GM10847 (cell line): Measurements from ENCODE around the gene STAT4.

ENCODE experiments used
- POLR2A ChIP-seq: IDR thresholded peaks from 2 replicates; pipeline ENCODE4 v1.6.1; 2011; ENCODE audit not compliant: insufficient read length; ENCODE audit errors: extremely low read depth

STAT4 gene

DNA sequence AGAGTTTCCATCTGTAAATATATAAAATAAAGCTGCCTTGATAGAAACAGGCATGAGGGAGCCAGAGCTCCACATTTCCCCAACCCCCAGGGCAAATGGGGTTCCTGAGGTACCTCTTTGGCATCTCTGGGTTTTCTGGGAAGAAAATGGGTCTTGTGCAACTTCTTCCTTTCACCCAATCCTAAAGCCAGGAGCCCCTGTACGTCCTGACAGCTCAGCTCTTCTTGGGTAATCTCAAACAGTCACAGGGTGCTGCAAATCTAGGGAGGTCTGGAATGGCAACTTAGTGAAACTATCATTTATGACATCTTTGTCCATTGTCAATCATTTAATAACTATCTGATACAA lies 100.2 kb downstream of the STAT4 start:
- TF ChIP-seq POLR2A, result no peak

DNA sequence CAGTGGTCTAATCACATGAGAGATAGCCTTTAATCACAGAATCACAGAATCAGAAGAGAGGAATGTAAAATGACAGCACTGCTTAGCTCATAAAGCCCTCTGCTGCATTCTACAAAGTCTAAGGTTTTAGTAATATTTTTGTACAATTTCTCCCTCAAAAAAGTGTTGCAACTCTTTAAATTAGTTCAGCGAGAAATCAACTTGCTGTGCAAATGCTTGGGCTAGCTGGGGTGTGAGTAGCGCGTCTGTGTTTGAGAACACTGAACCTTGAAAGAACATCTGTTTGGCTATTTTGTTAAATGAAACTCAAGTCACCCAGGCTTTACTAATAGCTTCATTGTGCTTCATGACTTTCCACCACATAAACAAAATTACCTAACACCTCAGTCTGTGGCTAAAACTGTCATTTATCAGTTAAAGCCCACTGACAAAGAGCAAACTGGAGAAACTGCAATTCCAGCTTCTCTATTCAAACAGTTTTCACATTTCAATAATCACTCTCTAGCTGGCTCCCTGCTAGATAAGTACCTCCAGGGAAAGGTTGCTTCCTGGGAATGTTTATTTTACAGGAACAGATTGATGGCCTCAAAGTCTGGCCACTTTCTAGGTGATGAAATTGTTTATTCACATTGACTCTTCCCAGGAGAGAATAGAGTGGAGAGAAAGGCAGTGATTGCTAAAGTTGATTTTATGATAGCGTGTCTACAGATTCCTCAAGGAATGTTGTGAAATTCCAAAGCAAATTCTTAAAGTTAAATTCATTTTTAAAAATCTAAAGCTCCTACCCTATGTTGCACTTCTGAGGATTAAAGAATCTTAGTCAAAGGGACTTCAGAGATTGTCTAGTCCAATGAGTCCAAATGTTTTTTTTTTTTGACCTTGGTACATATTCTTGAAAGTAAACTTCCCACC lies 100.8 kb downstream of the STAT4 start:
- TF ChIP-seq POLR2A, result no peak

DNA sequence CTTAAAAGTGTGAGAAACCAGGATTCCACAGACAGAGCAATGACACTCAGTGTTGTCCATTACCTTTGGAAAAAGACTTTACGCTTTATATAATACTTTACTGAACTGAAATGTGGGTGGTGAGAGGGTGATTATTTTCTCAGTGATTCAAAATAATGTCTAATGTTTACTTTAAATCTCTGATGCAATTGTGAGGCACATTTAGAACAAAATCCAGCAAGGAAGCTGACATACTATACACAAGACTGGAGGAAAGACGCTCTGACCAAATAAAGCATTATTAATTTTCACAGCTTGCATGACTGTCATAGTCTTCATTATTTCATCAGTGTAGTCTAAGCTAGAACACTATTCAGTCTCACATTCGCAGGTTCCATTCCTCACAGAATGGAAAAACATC lies 102.7 kb downstream of the STAT4 start:
- TF ChIP-seq POLR2A, result no peak

DNA sequence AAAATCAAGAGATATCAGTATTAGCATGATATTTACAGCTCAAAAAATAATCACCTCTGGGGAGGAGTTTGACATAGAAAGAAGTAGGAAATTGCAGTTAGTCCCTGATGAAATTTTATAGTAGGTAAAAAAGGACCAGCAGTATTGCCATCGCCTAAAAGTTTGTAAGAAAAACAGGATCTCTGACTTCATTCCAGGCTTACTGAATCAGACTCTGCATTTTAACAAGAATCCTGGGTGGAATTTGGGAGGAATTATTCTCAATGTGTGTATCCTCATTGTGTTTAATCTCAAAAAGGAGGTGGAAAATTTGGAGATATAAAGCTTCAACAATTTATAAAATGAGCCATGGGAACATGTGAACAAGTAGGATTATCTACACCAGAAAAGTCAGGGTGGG lies 105.7 kb downstream of the STAT4 start:
- no peak for TF ChIP-seq POLR2A

DNA sequence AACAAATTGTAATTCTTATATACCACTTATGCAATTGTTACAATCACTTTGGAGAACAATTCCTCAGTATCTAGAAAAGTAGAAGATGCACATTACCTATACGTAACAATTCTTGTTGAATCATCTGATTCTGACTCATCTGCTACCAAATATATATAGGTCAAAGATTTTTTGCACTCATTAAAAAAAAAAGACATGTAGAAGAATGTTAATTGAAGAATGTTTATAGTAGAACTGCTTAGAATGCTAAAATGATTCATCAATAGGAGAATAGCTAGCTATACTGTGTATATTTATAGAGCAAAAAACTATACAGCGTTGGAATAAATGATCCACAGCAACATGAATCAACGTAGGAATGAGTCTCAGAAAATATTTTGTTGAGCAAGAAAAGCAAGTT lies 107.4 kb downstream of the STAT4 start:
- no peak for TF ChIP-seq POLR2A

DNA sequence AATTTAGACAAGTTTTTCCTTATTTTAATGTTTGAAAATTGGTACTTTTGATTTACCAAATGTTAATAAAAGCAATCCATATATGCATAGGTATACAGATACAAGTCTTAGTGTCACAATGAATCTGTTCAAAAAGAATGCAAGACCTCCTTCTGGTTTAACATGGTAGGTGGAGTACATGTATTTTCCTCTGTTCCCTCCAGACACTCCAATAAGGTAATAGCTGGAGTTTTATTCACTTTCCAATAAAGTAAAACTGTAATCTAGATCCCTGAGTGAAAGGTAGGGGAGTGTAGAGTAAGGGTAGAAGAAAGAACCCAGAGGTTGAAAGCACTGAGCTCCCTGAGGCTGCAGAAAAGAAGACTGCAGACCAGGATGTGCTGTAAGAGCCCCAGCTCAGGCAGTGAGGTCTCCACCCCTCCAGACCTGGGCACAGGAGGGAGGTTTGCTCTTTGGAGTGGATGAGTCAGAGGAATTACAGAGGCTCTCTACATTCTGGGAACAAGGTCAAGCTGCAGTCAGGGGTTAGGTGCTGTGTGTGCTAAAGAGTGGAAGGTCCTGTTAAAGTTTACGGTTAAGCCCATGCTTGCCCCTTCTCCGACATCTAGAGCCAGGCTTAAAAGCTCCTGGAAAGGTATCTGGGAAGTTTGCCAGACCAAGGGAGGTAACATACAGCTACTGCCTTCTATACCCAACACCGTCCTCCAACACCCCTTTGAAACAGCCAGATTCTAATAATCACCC lies 109.2 kb downstream of the STAT4 start:
- no peak for TF ChIP-seq POLR2A

DNA sequence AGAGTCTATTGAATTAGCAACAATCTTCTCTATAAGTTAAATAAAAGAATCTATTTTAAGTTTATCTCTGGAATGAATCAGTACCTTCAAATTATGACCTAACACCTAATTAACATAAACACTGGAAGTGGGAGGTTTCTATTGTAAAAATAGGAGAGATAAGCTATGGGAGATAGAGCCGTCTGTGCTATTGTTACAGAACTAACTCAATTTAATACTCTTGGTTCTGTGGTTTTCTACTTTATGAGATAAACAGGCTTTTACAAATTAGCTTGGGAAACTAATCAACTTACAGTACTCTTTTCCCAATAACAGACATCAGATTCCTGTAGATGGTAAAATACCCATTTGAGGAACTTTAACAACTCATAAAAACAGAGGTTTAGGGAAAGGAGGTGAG lies 111.2 kb downstream of the STAT4 start:
- TF ChIP-seq POLR2A, result no peak

DNA sequence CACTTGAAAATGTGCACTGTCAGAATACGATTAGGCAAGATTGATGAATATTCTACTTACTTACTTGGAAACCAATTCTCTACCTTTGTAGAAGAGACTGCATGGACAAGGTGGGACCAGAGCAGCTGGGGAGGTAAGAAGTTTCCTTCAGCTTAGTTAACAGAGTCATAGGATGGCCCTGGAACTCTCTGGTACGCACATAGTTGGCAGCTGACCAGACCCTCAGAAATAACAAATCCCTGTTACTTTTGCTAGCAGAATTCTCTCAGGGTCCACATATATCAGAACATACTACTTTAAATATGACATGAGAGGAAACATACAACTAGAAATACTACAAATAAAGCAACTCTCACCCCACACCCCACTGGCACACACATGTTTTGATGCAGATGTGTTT lies 112.1 kb downstream of the STAT4 start:
- no peak for TF ChIP-seq POLR2A

DNA sequence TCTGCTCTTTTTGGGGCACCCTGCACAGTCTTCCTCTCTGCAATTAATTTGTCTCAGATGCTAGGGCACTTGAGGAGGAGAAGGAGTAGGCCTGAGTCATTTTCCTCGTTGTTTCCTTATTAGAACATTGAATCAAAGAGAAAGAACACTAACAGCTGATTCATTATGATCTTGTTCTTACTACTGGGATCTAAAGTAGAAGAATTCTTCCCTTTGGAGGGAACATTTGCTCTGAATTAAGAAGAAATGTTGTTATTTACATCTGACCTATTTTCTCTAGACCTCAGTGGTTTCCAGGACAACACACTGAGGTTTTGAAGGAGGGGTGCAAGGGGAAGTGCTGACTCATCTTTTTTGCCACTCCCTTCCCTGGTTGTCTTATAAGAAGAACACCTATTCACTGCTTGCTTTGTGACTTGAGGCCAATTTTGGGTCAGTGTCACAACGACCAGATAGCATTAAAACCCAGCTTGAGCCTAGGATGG lies 112.5 kb downstream of the STAT4 start:
- TF ChIP-seq POLR2A, result no peak

DNA sequence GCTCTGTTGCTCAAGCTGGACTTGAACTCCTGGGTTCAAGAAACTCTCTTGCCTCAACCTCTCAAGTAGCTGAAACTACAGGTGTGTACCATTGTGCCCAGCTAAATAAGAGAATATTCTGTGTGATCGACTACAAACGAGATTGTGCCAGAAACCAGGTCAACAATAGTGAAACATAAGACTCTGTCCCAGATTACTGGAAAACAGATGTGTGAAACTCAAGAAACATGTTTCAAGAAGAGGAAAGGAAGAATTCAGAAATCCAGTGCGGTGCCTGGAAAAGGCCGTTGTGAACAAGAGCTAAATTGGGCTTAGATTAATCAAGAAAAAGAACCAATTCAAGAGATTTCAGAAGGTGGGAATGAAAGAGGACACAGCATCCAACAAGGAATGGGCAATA lies 113.4 kb downstream of the STAT4 start:
- TF ChIP-seq POLR2A, result no peak

DNA sequence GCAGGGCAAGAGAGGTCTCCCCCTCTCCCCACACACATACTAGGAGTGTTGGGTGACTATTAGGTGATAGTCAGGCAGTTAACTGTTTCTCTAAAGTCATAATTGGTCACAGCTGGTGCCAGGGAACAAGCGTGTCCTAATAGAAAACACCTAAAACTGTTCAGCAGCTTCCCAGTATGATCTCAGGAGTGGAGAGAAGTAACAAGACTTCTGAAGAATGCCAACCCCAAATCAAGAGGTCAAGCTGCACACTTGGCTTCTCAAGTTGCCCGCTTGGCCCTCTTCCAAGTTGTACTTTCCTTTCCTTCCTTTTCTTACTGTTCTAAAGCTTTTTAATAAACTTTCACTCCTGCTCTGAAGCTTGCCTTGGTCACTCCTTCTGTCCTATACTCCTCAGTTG lies 114.4 kb downstream of the STAT4 start:
- TF ChIP-seq POLR2A, result no peak

DNA sequence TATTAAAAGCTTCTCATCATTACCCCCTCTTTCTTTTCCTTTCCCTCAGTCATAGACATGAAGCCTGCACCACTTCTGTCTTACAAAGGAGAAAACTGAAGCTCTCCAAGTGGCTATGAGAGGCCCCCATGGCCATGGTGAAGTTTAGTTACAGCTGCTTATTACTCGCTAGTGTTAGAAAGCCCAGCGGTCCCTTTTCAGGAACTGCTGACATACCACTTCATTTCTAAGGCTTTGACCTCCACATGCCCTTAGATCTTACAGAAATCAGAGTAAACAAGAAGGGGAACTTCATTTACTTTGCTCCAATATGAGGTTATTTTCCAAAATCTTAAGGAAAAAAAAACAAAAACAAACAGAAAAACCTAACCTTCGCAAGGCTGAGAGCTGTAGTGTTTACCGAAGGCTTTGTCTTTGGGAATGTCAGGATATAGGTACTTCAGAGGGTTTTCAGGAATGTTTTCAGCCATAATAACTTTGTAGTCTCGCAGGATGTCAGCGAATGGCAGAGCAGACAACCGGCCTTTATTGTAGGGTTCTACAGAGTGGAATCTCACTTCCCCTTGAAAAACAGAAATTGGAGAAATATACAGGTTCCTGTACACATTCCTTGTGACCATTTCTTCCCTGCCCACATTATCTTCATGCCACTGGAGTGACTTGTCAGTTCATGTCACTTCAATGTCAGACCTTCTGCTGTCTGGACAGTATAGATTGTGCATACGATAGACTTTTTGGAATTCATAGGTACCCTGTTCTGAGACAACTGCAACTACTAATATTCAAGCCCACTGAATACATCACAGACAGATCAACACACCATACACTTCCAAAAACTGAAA lies 118.0 kb downstream of the STAT4 start:
- no peak for TF ChIP-seq POLR2A

DNA sequence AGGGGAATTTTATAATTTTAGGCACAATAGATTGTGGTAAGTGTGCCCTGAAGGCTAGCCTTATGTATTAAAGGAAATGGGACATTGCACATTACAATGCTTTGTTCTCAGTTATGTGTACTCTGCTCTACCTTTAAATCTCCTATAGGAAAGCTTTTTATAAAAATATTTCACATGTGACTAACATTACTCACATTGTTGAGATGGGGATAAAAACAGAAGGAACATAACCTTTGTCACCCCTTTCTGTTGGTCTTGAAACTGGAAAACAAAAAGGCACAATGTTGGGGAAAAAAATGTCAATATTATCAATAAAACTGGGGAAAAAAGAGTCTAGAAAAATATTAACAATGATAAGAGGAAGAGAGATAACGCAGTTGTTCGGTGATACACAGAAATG lies 119.5 kb downstream of the STAT4 start:
- TF ChIP-seq POLR2A, result no peak

DNA sequence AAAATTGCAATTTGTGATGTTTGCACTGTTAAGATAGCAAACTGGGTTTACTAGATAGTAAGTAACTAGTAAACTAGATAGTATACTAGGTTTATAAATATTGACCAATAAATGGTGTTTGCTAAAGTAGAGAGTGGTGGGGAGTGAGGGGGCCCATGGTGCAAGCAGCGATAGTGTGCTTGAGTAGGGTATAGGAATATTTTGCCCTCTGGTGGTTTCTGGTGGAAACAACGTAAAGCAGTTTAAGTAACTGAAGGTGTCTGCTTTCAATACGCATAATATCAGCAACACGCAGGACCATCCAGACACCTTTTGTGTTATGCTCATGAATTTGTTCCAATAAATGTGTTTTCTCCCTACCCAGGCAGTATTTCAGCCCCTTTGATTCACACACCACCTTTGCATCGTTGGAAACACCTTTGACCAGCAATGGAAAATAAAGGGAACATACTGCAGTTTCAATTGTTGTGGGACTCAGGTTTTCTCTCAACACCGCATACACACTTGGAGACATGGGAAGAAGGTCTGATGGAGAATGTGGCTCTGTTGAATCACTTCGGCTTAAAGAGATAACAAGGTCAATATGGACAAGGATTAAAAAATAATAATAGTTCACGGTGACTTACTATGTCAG lies 120.2 kb downstream of the STAT4 start:
- no peak for TF ChIP-seq POLR2A
